Measurements from ENCODE around the gene ALKBH8. TPM values are rescaled to one million over a fixed set of nuclear protein-coding genes. Genes with fewer than 3 reads are reported as not detected.

Gene ALKBH8
- total RNA-seq, 1 donor from 2014 or later: 7.0 TPM

DNA sequence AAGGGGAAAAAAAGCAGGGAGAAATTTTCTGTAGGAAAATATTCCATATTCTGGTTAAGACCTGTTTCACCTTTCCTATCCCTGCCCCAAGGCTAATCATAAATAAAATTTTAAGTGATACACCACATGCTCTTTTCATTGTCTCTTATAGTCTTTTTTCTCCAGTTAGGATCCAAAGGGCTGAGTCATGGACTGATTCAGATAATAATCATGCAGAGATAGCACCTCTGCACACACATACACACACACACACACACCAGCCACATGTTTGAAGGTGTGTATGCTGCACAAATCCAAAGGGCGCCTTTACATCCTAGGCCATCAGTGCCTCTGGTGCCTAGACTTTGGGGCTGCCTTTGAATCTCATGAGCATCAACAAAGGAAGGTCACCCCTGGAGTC is 72.4 kb downstream of the ALKBH8 start:
- no peak for DNase-seq (ENCODE audit: extremely low spot score, unreplicated experiment)

DNA sequence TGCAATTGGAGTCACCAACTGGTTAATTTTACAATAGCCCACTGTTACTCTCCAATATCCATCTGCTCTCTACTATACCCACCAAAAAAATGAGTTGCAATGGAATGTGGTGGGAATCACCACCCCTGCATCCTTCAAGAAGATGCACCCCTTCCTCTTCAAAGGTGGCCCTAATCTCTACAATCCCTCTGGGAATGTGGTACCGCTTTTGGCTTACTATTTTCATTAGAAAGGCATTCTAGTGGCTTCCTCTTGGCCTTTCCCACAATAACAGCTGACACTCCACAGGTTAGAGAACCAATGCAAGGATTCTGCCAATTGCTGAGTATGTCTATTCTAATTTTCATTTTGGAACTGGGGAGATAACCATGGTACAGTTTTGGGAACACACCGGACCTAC is 74.7 kb downstream of the ALKBH8 start:
- DNase-seq (ENCODE audit: extremely low spot score, unreplicated experiment): no peak
- H3K9me3 Mint-ChIP-seq (ENCODE audit: unreplicated experiment): no peaks in the 10 kb centered on the region
- TF ChIP-seq, protein P1, sequence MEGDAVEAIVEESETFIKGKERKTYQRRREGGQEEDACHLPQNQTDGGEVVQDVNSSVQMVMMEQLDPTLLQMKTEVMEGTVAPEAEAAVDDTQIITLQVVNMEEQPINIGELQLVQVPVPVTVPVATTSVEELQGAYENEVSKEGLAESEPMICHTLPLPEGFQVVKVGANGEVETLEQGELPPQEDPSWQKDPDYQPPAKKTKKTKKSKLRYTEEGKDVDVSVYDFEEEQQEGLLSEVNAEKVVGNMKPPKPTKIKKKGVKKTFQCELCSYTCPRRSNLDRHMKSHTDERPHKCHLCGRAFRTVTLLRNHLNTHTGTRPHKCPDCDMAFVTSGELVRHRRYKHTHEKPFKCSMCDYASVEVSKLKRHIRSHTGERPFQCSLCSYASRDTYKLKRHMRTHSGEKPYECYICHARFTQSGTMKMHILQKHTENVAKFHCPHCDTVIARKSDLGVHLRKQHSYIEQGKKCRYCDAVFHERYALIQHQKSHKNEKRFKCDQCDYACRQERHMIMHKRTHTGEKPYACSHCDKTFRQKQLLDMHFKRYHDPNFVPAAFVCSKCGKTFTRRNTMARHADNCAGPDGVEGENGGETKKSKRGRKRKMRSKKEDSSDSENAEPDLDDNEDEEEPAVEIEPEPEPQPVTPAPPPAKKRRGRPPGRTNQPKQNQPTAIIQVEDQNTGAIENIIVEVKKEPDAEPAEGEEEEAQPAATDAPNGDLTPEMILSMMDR (IDR thresholded peaks at IDR 0.05): no peak
- no peak overlapping the region for H3K4me3 Mint-ChIP-seq (ENCODE audit: unreplicated experiment)
- peaks cover 26% of the 10 kb centered on the region for H3K27me3 Mint-ChIP-seq (ENCODE audit: unreplicated experiment)
- peaks cover under 1% of the 10 kb centered on the region for H3K4me1 Mint-ChIP-seq (ENCODE audit: unreplicated experiment)
- no peaks in the 10 kb centered on the region for H3K36me3 Mint-ChIP-seq (ENCODE audit: unreplicated experiment)
- H3K27ac Mint-ChIP-seq (ENCODE audit: unreplicated experiment): no peak overlapping the region

More for the DNA sequence above, 72.4 kb downstream of the ALKBH8 start:
- Mint-ChIP-seq H3K4me3 (ENCODE audit: unreplicated experiment) (no peak overlapping the region), H3K27me3 (ENCODE audit: unreplicated experiment) (peaks cover 21% of the 10 kb centered on the region), H3K27ac (ENCODE audit: unreplicated experiment) (no peak overlapping the region), H3K36me3 (ENCODE audit: unreplicated experiment) (no peaks in the 10 kb centered on the region), H3K9me3 (ENCODE audit: unreplicated experiment) (no peaks in the 10 kb centered on the region), H3K4me1 (ENCODE audit: unreplicated experiment) (peaks cover 1% of the 10 kb centered on the region)
- TF ChIP-seq, protein P1 (IDR thresholded peaks at IDR 0.05): no peak

DNA sequence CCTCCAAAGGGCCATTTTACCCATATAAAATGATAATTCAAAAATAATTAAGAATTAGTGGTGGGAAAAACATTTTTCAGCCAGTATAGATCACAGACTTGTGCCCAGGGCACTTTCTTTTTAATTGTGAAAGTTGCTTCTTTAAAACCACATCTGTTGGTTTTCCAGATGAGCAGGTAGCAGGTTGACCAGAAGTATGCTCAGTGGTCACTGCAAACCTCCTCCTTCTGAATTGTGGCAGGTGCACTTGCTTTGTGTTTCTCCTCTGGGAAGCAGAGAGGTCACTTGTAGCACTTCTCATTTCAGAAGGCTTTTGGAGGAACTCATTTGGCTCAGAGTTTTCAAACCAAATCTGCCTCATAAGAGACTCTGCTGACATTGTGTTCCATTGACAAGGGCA is 83.3 kb downstream of the ALKBH8 start:
- H3K4me3 Mint-ChIP-seq (ENCODE audit: unreplicated experiment): no peak overlapping the region
- DNase-seq (ENCODE audit: extremely low spot score, unreplicated experiment): no peak
- H3K27ac Mint-ChIP-seq (ENCODE audit: unreplicated experiment): no peak overlapping the region

DNA sequence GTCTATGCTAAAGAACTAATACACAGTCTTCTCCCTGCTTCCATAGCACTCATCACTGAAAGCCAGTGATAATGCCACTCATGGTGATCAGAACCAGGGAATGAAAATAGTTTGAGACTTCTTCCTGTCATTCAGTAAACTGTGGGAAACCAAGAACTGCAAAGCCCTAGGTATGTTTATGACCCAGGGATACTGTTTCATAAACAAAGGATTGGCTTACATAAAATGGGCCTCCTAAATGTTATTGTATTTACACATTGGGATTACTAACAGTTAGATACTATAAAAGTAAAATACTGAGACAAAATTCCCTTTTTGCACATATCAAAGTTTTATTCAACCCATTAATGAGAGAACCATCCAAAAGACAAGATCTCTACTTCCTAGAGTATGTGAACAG is 86.6 kb downstream of the ALKBH8 start:
- Mint-ChIP-seq H3K4me1 (ENCODE audit: unreplicated experiment) (no peaks in the 10 kb centered on the region), H3K27me3 (ENCODE audit: unreplicated experiment) (peaks cover 18% of the 10 kb centered on the region), H3K9me3 (ENCODE audit: unreplicated experiment) (no peaks in the 10 kb centered on the region), H3K4me3 (ENCODE audit: unreplicated experiment) (no peak overlapping the region), H3K27ac (ENCODE audit: unreplicated experiment) (no peak overlapping the region), H3K36me3 (ENCODE audit: unreplicated experiment) (no peaks in the 10 kb centered on the region)
- TF ChIP-seq, protein P1 (IDR thresholded peaks at IDR 0.05): no peak
- no peak for DNase-seq (ENCODE audit: extremely low spot score, unreplicated experiment)

More for the DNA sequence above, 83.3 kb downstream of the ALKBH8 start:
- H3K4me1 Mint-ChIP-seq (ENCODE audit: unreplicated experiment): no peaks in the 10 kb centered on the region
- no peaks in the 10 kb centered on the region for H3K9me3 Mint-ChIP-seq (ENCODE audit: unreplicated experiment)
- H3K36me3 Mint-ChIP-seq (ENCODE audit: unreplicated experiment): no peaks in the 10 kb centered on the region
- TF ChIP-seq, protein P1 (IDR thresholded peaks at IDR 0.05): no peak
- H3K27me3 Mint-ChIP-seq (ENCODE audit: unreplicated experiment): peaks cover 16% of the 10 kb centered on the region

DNA sequence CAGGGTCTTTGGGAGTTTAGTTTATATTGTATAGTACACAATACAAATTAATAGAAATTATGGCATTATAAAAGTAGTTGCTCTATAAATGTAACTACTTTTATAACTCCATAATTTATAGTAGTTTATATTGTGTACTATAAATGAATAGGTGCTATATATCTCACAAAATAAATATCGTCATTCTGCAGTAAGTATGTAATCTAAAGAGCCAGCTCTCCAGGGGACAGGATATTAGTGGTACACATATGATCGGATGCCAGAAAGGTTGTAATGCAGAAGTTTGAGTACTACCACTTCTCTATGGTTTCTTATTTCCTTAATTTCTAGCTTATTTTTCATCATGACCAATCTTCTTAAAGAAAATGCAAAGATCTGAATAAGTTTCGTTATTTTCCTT is 87.7 kb downstream of the ALKBH8 start:
- TF ChIP-seq, protein P1 (IDR thresholded peaks at IDR 0.05): no peak
- Mint-ChIP-seq H3K9me3 (ENCODE audit: unreplicated experiment) (no peaks in the 10 kb centered on the region), H3K36me3 (ENCODE audit: unreplicated experiment) (no peaks in the 10 kb centered on the region), H3K27ac (ENCODE audit: unreplicated experiment) (no peak overlapping the region), H3K27me3 (ENCODE audit: unreplicated experiment) (peaks cover 20% of the 10 kb centered on the region), H3K4me3 (ENCODE audit: unreplicated experiment) (no peak overlapping the region), H3K4me1 (ENCODE audit: unreplicated experiment) (no peaks in the 10 kb centered on the region)
- DNase-seq (ENCODE audit: extremely low spot score, unreplicated experiment): no peak

Measured in osteocyte (in vitro differentiated cells).